ENCODE results near the gene JAKMIP2. TPM values are rescaled to one million over a fixed set of nuclear protein-coding genes. Genes with fewer than 3 reads are reported as not detected.

Gene JAKMIP2
- total and polyA plus RNA-seq, 10 donors: 0.09 to 2.4 (median 1.5) TPM

- Histone ChIP-seq H3K9me3 (no peaks in the 10 kb centered on the region), H3K27me3 (replicated peaks in 1 of 7) (no peaks in the 10 kb centered on the region), H3K27ac (no peak overlapping the region), H3K4me1 (no peaks in the 10 kb centered on the region), H3K36me3 (peaks cover 0 to 5% (median 0%) of the 10 kb centered on the region in 6 donors), H3K4me3 (no peak overlapping the region)
- intact Hi-C loops (cut with DNase I; ENCODE audit: low total_unique reads): no loop called here
- no peak for DNase-seq
- 77 to 89% (median 82%) methylated on average over 6 of the region's 6 CpGs for WGBS, 5 donors
- no peak for TF ChIP-seq POLR2AphosphoS5 (IDR thresholded peaks at IDR 0.05)
- no peak for TF ChIP-seq POLR2A (IDR thresholded peaks at IDR 0.05)
- TF ChIP-seq CTCF (IDR thresholded peaks at IDR 0.05 in 8 of 11, conservative IDR thresholded peaks at IDR 0.05 in 3 of 11): no peak
These were observed 111.2 kb downstream of the JAKMIP2 start for GRCh38 chr5:147671365-147671764.

- intact Hi-C loops (cut with DNase I; ENCODE audit: low total_unique reads): no loop called here
- no peak overlapping the region for H3K4me3 ChIP-seq
- H3K9me3 ChIP-seq: no peaks in the 10 kb centered on the region
- H3K4me1 ChIP-seq: no peaks in the 10 kb centered on the region
- peaks cover 0 to 5% (median 0%) of the 10 kb centered on the region in 6 donors for H3K36me3 ChIP-seq
- no peak for TF ChIP-seq CTCF (IDR thresholded peaks at IDR 0.05 in 8 of 11, conservative IDR thresholded peaks at IDR 0.05 in 3 of 11)
- no peak for TF ChIP-seq POLR2AphosphoS5 (IDR thresholded peaks at IDR 0.05)
- TF ChIP-seq POLR2A (IDR thresholded peaks at IDR 0.05): no peak
- DNase-seq: no peak
- WGBS, 5 donors: 68 to 89% (median 77%) methylated on average over 1 of the region's 1 CpG
- H3K27me3 ChIP-seq (replicated peaks in 1 of 7): no peaks in the 10 kb centered on the region
- no peak overlapping the region for H3K27ac ChIP-seq
These were observed 111.7 kb downstream of the JAKMIP2 start for GRCh38 chr5:147670815-147671214.

- Histone ChIP-seq H3K27me3 (replicated peaks in 1 of 7) (no peaks in the 10 kb centered on the region), H3K4me3 (no peak overlapping the region), H3K36me3 (peaks cover 0 to 5% (median 0%) of the 10 kb centered on the region in 6 donors), H3K9me3 (no peaks in the 10 kb centered on the region), H3K27ac (no peak overlapping the region), H3K4me1 (no peaks in the 10 kb centered on the region)
- no peak for DNase-seq
- TF ChIP-seq CTCF (IDR thresholded peaks at IDR 0.05 in 8 of 11, conservative IDR thresholded peaks at IDR 0.05 in 3 of 11) (no peak), POLR2A (IDR thresholded peaks at IDR 0.05) (no peak), POLR2AphosphoS5 (IDR thresholded peaks at IDR 0.05) (no peak)
- WGBS, 5 donors: 75 to 88% (median 82%) methylated on average over 9 of the region's 9 CpGs
- intact Hi-C loops (cut with DNase I; ENCODE audit: low total_unique reads): no loop called here
These were observed 113.2 kb downstream of the JAKMIP2 start for GRCh38 chr5:147669169-147669869.

- DNase-seq: no peak
- Histone ChIP-seq H3K27me3 (replicated peaks in 1 of 7) (no peaks in the 10 kb centered on the region), H3K4me3 (no peak overlapping the region), H3K4me1 (no peaks in the 10 kb centered on the region), H3K9me3 (no peaks in the 10 kb centered on the region), H3K36me3 (peaks cover 0 to 5% (median 0%) of the 10 kb centered on the region in 6 donors), H3K27ac (no peak overlapping the region)
- intact Hi-C loops (cut with DNase I; ENCODE audit: low total_unique reads): no loop called here
- TF ChIP-seq CTCF (IDR thresholded peaks at IDR 0.05 in 8 of 11, conservative IDR thresholded peaks at IDR 0.05 in 3 of 11): no peak
- no peak for TF ChIP-seq POLR2AphosphoS5 (IDR thresholded peaks at IDR 0.05)
- no peak for TF ChIP-seq POLR2A (IDR thresholded peaks at IDR 0.05)
- 80 to 100% (median 82%) methylated on average over 2 of the region's 2 CpGs for WGBS, 5 donors
These were observed 114.1 kb downstream of the JAKMIP2 start for GRCh38 chr5:147668385-147668784.

All from spleen (tissue), 11 donors.